Measurements from ENCODE around the gene TBC1D8B.

GRCh38 chrX:106902684-106903083, 100.2 kb downstream of the TBC1D8B start:
- TF ChIP-seq CTCF (IDR thresholded peaks at IDR 0.05) (no peak), POLR2A (IDR thresholded peaks at IDR 0.05) (no peak)
